ENCODE measurements around the gene CYP26C1.

CYP26C1 gene

GRCh38 chr10:93103953-93104352, 43.4 kb downstream of the CYP26C1 start:
- peak; percentile 56 for FAIRE-seq

GRCh38 chr10:93106631-93107072, 46.1 kb downstream of the CYP26C1 start:
- peak; percentile 42 for FAIRE-seq

More at GRCh38 chr10:93103953-93104352, 43.4 kb downstream of the CYP26C1 start:
- DNase-seq (ENCODE audit: insufficient read length, low spot score) = no peak

GRCh38 chr10:93110472-93111146, 50.0 kb downstream of the CYP26C1 start:
- FAIRE-seq (peak; percentile 49), DNase-seq (ENCODE audit: insufficient read length, low spot score) (no peak)

More at GRCh38 chr10:93106631-93107072, 46.1 kb downstream of the CYP26C1 start:
- no peak for DNase-seq (ENCODE audit: insufficient read length, low spot score)

- no peak for DNase-seq (ENCODE audit: insufficient read length, low spot score)
- no peak for FAIRE-seq
Measured at GRCh38 chr10:93113042-93113441, 52.4 kb downstream of the CYP26C1 start.

- DNase-seq (ENCODE audit: insufficient read length, low spot score) = peak; percentile 42
- FAIRE-seq = no peak
Measured at GRCh38 chr10:93115661-93116383, 55.2 kb downstream of the CYP26C1 start.
